Panc1 (cell line): ENCODE measurements around the gene LHFPL2.

Experiments used
- TF ChIP-seq, protein P1 (sequence below): fragments of 450-650 bp; IDR thresholded peaks from 2 replicates; pipeline ENCODE4 v1.5.1; 2017; ENCODE audit warnings: mild to moderate bottlenecking
- TF ChIP-seq, protein P2 (sequence below), 2 experiments: IDR thresholded peaks; 2 replicates each; pipeline ENCODE4 v1.6.1; 2011 to 2012; ENCODE audit warnings: low read depth in 2 of 2, control low read depth in 1 of 2, low read length in 1 of 2, mild to moderate bottlenecking in 1 of 2, moderate library complexity in 1 of 2; ENCODE audit not compliant: insufficient read depth in 1 of 2

DNA sequence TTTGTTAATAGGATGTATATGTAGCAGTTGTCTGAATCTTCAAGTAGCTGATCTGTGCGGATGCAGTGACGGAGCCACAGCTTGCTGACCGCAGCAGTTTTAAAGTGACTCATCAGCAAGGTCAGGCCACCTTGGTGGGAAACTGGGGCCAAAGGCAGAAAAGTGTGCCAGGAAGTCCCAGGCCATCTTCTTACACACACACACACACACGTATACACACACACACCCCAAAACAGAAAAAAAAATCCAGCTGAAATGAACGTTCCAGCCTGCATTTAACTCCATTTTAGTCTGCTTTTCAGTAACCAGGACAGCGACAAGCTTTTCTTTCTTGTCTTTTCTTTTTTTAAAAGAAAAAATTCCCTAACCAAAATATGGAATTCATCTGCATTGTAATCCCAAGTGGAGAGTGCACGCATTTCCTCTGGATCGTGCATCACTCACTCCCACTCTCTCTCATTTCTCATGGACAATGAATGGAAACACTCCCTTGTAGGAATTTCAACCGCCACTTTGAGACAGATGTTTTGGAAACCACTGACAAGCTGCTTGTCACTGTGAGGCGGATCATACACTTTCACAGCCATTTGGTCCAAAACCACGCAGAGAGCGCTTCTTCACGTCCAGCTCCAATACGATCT lies 103.9 kb downstream of the LHFPL2 start:
- TF ChIP-seq, protein P1, sequence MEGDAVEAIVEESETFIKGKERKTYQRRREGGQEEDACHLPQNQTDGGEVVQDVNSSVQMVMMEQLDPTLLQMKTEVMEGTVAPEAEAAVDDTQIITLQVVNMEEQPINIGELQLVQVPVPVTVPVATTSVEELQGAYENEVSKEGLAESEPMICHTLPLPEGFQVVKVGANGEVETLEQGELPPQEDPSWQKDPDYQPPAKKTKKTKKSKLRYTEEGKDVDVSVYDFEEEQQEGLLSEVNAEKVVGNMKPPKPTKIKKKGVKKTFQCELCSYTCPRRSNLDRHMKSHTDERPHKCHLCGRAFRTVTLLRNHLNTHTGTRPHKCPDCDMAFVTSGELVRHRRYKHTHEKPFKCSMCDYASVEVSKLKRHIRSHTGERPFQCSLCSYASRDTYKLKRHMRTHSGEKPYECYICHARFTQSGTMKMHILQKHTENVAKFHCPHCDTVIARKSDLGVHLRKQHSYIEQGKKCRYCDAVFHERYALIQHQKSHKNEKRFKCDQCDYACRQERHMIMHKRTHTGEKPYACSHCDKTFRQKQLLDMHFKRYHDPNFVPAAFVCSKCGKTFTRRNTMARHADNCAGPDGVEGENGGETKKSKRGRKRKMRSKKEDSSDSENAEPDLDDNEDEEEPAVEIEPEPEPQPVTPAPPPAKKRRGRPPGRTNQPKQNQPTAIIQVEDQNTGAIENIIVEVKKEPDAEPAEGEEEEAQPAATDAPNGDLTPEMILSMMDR: no peak
- TF ChIP-seq, protein P2, sequence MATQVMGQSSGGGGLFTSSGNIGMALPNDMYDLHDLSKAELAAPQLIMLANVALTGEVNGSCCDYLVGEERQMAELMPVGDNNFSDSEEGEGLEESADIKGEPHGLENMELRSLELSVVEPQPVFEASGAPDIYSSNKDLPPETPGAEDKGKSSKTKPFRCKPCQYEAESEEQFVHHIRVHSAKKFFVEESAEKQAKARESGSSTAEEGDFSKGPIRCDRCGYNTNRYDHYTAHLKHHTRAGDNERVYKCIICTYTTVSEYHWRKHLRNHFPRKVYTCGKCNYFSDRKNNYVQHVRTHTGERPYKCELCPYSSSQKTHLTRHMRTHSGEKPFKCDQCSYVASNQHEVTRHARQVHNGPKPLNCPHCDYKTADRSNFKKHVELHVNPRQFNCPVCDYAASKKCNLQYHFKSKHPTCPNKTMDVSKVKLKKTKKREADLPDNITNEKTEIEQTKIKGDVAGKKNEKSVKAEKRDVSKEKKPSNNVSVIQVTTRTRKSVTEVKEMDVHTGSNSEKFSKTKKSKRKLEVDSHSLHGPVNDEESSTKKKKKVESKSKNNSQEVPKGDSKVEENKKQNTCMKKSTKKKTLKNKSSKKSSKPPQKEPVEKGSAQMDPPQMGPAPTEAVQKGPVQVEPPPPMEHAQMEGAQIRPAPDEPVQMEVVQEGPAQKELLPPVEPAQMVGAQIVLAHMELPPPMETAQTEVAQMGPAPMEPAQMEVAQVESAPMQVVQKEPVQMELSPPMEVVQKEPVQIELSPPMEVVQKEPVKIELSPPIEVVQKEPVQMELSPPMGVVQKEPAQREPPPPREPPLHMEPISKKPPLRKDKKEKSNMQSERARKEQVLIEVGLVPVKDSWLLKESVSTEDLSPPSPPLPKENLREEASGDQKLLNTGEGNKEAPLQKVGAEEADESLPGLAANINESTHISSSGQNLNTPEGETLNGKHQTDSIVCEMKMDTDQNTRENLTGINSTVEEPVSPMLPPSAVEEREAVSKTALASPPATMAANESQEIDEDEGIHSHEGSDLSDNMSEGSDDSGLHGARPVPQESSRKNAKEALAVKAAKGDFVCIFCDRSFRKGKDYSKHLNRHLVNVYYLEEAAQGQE (IDR thresholded peaks at IDR 0.05; ENCODE audit: insufficient read depth in 1 of 2, low read depth in 2 of 2, low read length in 1 of 2): no peak
